ENCODE measurements around the gene CHST11.
A peak's percentile ranks its signal among the peaks of the same experiment; 100 is the strongest.

Gene CHST11

GRCh38 chr12:104699489-104700190 is 242.9 kb downstream of the CHST11 start:
- DNase-seq (ENCODE audit: low spot score): no peak

- no peak for DNase-seq (ENCODE audit: low spot score)
Observed at GRCh38 chr12:104700324-104700723, 243.6 kb downstream of the CHST11 start.

- DNase-seq (ENCODE audit: low spot score): no peak
Observed at GRCh38 chr12:104701301-104701700, 244.6 kb downstream of the CHST11 start.

- DNase-seq (ENCODE audit: low spot score): no peak
Observed at GRCh38 chr12:104701756-104702155, 245.0 kb downstream of the CHST11 start.

GRCh38 chr12:104702565-104703139 is 245.9 kb downstream of the CHST11 start:
- no peak for DNase-seq (ENCODE audit: low spot score)

GRCh38 chr12:104703372-104703771 is 246.6 kb downstream of the CHST11 start:
- DNase-seq (ENCODE audit: low spot score): no peak

GRCh38 chr12:104704224-104704779 is 247.6 kb downstream of the CHST11 start:
- DNase-seq (ENCODE audit: low spot score): no peak

- no peak for DNase-seq (ENCODE audit: low spot score)
Observed at GRCh38 chr12:104707194-104707593, 250.4 kb downstream of the CHST11 start.

GRCh38 chr12:104707794-104708558 is 251.2 kb downstream of the CHST11 start:
- DNase-seq (ENCODE audit: low spot score): no peak

GRCh38 chr12:104708891-104709290 is 252.1 kb downstream of the CHST11 start:
- no peak for DNase-seq (ENCODE audit: low spot score)

- DNase-seq (ENCODE audit: low spot score): no peak
Observed at GRCh38 chr12:104709692-104710435, 253.1 kb downstream of the CHST11 start.

GRCh38 chr12:104710940-104711689 is 254.4 kb downstream of the CHST11 start:
- DNase-seq (ENCODE audit: low spot score): peak; percentile 53

- DNase-seq (ENCODE audit: low spot score): no peak
Observed at GRCh38 chr12:104712477-104712876, 255.7 kb downstream of the CHST11 start.

- no peak for DNase-seq (ENCODE audit: low spot score)
Observed at GRCh38 chr12:104712968-104713367, 256.2 kb downstream of the CHST11 start.

- DNase-seq (ENCODE audit: low spot score): no peak
Observed at GRCh38 chr12:104713444-104713843, 256.7 kb downstream of the CHST11 start.

GRCh38 chr12:104714369-104714768 is 257.6 kb downstream of the CHST11 start:
- DNase-seq (ENCODE audit: low spot score): no peak

- DNase-seq (ENCODE audit: low spot score): no peak
Observed at GRCh38 chr12:104716172-104716571, 259.4 kb downstream of the CHST11 start.

GRCh38 chr12:104718304-104718929 is 261.7 kb downstream of the CHST11 start:
- DNase-seq (ENCODE audit: low spot score): peak; percentile 35

- DNase-seq (ENCODE audit: low spot score): peak; percentile 34
Observed at GRCh38 chr12:104719700-104720338, 263.1 kb downstream of the CHST11 start.

- peak; percentile 42 for DNase-seq (ENCODE audit: low spot score)
Observed at GRCh38 chr12:104720339-104721038, 263.7 kb downstream of the CHST11 start.

Measured in pons (tissue), 1 donor.